RWPE2 (cell line): ENCODE data around the gene LILRA1.
"Not testable (repeated sequence)": the region's sequence is repeated elsewhere in the genome, so short reads cannot be mapped to it uniquely, and the experiment has no call there.

Source experiments
- ATAC-seq: fragments of 200-7000 bp; cut with Tn5 transposase; 3 replicates; pipeline ENCODE4 v1.9.1; 2021; ENCODE audit warnings: low read depth
- DNase-seq: peaks from one replicate; pipeline ENCODE4 v3.0.0-alpha.2; 2020; ENCODE audit warnings: low spot score
- H3K27ac ChIP-seq: fragments of 450-650 bp; 2 replicates; pipeline ENCODE4 v1.5.1; 2017; ENCODE audit warnings: mild to moderate bottlenecking; ENCODE audit not compliant: poor library complexity, severe bottlenecking
- H3K27me3 ChIP-seq: fragments of 250-450 bp; sonication (Bioruptor Pico); 2 replicates; pipeline ENCODE4 v1.5.1; 2021; ENCODE audit warnings: mild to moderate bottlenecking, moderate library complexity; ENCODE audit not compliant: insufficient read depth, poor library complexity, severe bottlenecking
- H3K36me3 ChIP-seq: fragments of 250-450 bp; sonication (Bioruptor Pico); 2 replicates; pipeline ENCODE4 v1.5.1; 2020; ENCODE audit warnings: low read depth, mild to moderate bottlenecking, moderate library complexity
- H3K4me1 ChIP-seq: fragments of 250-450 bp; sonication (Bioruptor Pico); 2 replicates; pipeline ENCODE4 v1.5.1; 2021; ENCODE audit warnings: mild to moderate bottlenecking, moderate library complexity; ENCODE audit not compliant: insufficient read depth, poor library complexity, severe bottlenecking
- H3K4me3 ChIP-seq: fragments of 250-450 bp; sonication (Bioruptor Pico); 2 replicates; pipeline ENCODE4 v1.5.1; 2021; ENCODE audit warnings: mild to moderate bottlenecking, moderate library complexity; ENCODE audit not compliant: severe bottlenecking
- H3K9me3 ChIP-seq: fragments of 250-450 bp; sonication (Bioruptor Pico); 2 replicates; pipeline ENCODE4 v1.5.1; 2021; ENCODE audit warnings: mild to moderate bottlenecking, moderate library complexity; ENCODE audit not compliant: severe bottlenecking
- CTCF ChIP-seq: fragments of 450-650 bp; IDR thresholded peaks from one replicate; pipeline ENCODE4 v1.5.1; 2017; ENCODE audit warnings: mild to moderate bottlenecking, moderate library complexity; ENCODE audit not compliant: poor library complexity, severe bottlenecking

Gene LILRA1

GRCh38 chr19:54626757-54627156 is 33.3 kb downstream of the LILRA1 start:
- ATAC-seq (no peak), DNase-seq (no peak)
- H3K27me3 ChIP-seq, result no peaks in the 10 kb centered on the region
- no peak for TF ChIP-seq CTCF
- H3K9me3 ChIP-seq, result no peaks in the 10 kb centered on the region
- H3K27ac ChIP-seq, result no peak overlapping the region
- peaks cover 5% of the 10 kb centered on the region for H3K4me1 ChIP-seq
- H3K36me3 ChIP-seq, result no peaks in the 10 kb centered on the region
- no peak overlapping the region for H3K4me3 ChIP-seq

GRCh38 chr19:54627912-54628311 is 34.5 kb downstream of the LILRA1 start:
- H3K27me3 ChIP-seq, H3K4me3 ChIP-seq, DNase-seq, H3K36me3 ChIP-seq, H3K27ac ChIP-seq, H3K9me3 ChIP-seq, ATAC-seq, H3K4me1 ChIP-seq: not testable (repeated sequence)

GRCh38 chr19:54630262-54630661 is 36.8 kb downstream of the LILRA1 start, which contains the start of gene LILRB1:
Gene LILRB1 (plus strand): TSS chr19:54630484. CDS start chr19:54631074, 590 bp downstream.
- DNase-seq, ATAC-seq, H3K4me1 ChIP-seq, H3K27me3 ChIP-seq, H3K27ac ChIP-seq, H3K9me3 ChIP-seq, H3K4me3 ChIP-seq, H3K36me3 ChIP-seq: not testable (repeated sequence)

GRCh38 chr19:54630782-54631181 is 37.4 kb downstream of the LILRA1 start:
- H3K36me3 ChIP-seq, result no peaks in the 10 kb centered on the region
- H3K4me3 ChIP-seq, result no peak overlapping the region
- no peaks in the 10 kb centered on the region for H3K9me3 ChIP-seq
- peaks cover 5% of the 10 kb centered on the region for H3K4me1 ChIP-seq
- no peak for ATAC-seq
- no peak for TF ChIP-seq CTCF
- H3K27me3 ChIP-seq, result no peaks in the 10 kb centered on the region
- no peak overlapping the region for H3K27ac ChIP-seq
- no peak for DNase-seq

- H3K4me1 ChIP-seq, H3K27me3 ChIP-seq, H3K4me3 ChIP-seq, ATAC-seq, H3K9me3 ChIP-seq, H3K27ac ChIP-seq, DNase-seq, H3K36me3 ChIP-seq: not testable (repeated sequence)
These were observed 38.3 kb downstream of the LILRA1 start for GRCh38 chr19:54631489-54632337.

GRCh38 chr19:54632517-54632916 is 39.1 kb downstream of the LILRA1 start:
- H3K27ac ChIP-seq, ATAC-seq, H3K4me3 ChIP-seq, H3K4me1 ChIP-seq, H3K36me3 ChIP-seq, DNase-seq, H3K9me3 ChIP-seq, H3K27me3 ChIP-seq: not testable (repeated sequence)

- H3K27ac ChIP-seq, result no peak overlapping the region
- ATAC-seq (no peak), DNase-seq (no peak)
- no peaks in the 10 kb centered on the region for H3K36me3 ChIP-seq
- no peaks in the 10 kb centered on the region for H3K4me1 ChIP-seq
- H3K4me3 ChIP-seq, result no peak overlapping the region
- no peak for TF ChIP-seq CTCF
- H3K27me3 ChIP-seq, result peaks cover 4% of the 10 kb centered on the region
- H3K9me3 ChIP-seq, result no peaks in the 10 kb centered on the region
These were observed 40.0 kb downstream of the LILRA1 start for GRCh38 chr19:54633401-54633800.

GRCh38 chr19:54636081-54636480 is 42.6 kb downstream of the LILRA1 start:
- H3K4me1 ChIP-seq, H3K36me3 ChIP-seq, H3K27me3 ChIP-seq, ATAC-seq, H3K27ac ChIP-seq, H3K9me3 ChIP-seq, H3K4me3 ChIP-seq, DNase-seq: not testable (repeated sequence)
